HG02870 (cell line): Measurements from ENCODE around the gene ST3GAL4.
A peak's percentile ranks its signal among the peaks of the same experiment; 100 is the strongest.
"Not testable (repeated sequence)": the region's sequence is repeated elsewhere in the genome, so short reads cannot be mapped to it uniquely, and the experiment has no call there.

Experiments
- ATAC-seq: cut with Tn5 transposase; IDR thresholded peaks from one replicate; pipeline ENCODE4 v1.9.1; 2021; ENCODE audit warnings: mild to moderate bottlenecking, moderate library complexity; ENCODE audit not compliant: unreplicated experiment

Gene ST3GAL4, protein sequence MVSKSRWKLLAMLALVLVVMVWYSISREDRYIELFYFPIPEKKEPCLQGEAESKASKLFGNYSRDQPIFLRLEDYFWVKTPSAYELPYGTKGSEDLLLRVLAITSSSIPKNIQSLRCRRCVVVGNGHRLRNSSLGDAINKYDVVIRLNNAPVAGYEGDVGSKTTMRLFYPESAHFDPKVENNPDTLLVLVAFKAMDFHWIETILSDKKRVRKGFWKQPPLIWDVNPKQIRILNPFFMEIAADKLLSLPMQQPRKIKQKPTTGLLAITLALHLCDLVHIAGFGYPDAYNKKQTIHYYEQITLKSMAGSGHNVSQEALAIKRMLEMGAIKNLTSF

DNA sequence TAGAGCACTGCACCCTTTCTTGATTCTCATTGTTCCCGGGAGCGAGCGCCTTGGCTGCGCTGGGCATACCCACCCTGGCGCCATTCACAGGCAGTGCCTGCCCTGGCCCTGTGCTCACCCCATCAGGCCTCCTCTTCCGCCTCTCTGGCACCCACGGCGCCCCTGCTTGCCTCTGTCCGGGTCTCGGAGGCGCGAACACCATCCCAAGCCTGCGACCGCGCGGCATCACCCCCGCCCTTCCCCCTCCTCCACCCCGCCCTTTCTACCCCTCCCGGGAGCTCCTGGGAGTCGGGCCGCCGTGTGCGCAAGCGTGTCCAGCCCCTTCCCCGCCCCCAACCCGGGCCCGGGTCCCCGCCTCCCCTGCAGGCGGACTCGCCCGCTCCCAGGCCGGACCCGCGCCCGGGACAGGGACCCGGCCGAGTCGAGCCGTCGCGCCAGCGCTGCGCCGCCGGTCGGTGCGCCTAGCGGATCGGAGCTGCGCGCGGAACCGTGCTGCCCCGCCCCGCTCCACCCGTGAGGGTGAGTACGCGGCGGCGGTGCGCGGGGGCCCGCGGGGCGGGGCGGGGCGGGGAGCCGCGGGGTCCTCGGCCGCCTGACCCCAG lies at the start of gene ST3GAL4:
Gene ST3GAL4, plus strand, starts transcription at position 363 of the 602 bp plus-strand sequence. CDS start 50,470 bp downstream, outside the sequence.
- peak; percentile 60 for ATAC-seq

GRCh38 chr11:126305699-126306098 lies 49.8 kb upstream of the ST3GAL4 start:
- ATAC-seq = peak; percentile 60

- no peak for ATAC-seq
These were observed 47.8 kb upstream of the ST3GAL4 start for GRCh38 chr11:126307706-126308105.

DNA sequence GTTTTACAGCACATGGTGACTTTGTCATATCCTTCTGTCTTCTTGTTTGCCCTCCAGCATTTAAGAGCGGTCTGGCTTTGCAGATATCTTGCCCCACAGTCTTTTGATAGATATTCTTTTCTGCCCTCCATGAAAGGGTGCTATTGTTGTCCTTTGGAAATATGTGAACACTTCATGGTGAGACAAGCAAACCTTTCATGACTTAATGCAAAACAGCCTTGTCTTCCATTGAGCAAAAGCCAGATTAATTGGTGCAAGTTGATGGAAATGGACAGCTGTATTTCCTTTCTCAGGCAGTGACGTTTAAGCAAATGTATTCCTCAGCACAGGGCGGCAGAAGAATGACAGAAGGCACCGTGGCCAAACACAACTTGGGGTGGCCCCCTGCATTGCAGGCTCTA lies 47.2 kb upstream of the ST3GAL4 start:
- no peak for ATAC-seq

DNA sequence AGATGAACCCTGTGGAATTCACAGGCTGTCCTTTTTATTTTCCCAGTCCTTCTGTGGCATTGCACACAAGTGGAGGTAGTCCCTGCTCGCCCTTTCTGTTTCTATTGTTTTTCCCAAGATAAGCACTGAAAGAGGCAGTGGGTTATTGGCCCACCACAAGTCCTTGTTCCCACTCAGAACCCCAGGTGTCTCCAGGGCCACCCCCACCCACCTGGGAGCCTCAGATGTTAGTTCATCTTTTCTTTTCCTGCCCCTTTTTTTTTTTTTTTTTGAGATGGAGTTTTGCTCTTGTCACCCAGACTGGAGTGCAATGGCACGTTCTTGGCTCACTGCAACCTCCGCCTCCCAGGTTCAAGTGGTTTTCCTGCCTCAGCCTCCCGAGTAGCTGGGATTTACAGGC lies 46.7 kb upstream of the ST3GAL4 start:
- ATAC-seq = not testable (repeated sequence)

- ATAC-seq = no peak
These were observed 45.1 kb upstream of the ST3GAL4 start for GRCh38 chr11:126310200-126310991.

DNA sequence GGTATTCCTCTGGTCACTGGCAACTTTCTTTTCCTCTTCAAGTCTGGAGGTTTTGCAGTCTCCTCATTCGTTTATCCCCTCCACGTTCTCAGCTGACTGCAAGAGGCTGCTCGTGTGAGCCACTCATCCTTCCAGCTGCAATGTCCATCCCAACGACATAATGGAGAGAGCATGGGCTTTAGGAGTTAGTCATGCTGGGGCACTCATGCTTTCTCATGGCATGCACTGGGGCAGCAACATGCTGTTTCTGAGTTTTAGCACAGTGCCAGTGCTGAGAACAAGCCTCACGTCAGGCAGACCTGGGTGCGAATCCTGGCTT lies 44.5 kb upstream of the ST3GAL4 start:
- ATAC-seq = no peak

- peak; percentile 74 for ATAC-seq
These were observed 43.8 kb upstream of the ST3GAL4 start for GRCh38 chr11:126311401-126312291.

- ATAC-seq = no peak
These were observed 42.5 kb upstream of the ST3GAL4 start for GRCh38 chr11:126312961-126313360.

- ATAC-seq = no peak
These were observed 41.7 kb upstream of the ST3GAL4 start for GRCh38 chr11:126313826-126314225.

GRCh38 chr11:126317432-126317755 lies 38.1 kb upstream of the ST3GAL4 start:
- no peak for ATAC-seq

DNA sequence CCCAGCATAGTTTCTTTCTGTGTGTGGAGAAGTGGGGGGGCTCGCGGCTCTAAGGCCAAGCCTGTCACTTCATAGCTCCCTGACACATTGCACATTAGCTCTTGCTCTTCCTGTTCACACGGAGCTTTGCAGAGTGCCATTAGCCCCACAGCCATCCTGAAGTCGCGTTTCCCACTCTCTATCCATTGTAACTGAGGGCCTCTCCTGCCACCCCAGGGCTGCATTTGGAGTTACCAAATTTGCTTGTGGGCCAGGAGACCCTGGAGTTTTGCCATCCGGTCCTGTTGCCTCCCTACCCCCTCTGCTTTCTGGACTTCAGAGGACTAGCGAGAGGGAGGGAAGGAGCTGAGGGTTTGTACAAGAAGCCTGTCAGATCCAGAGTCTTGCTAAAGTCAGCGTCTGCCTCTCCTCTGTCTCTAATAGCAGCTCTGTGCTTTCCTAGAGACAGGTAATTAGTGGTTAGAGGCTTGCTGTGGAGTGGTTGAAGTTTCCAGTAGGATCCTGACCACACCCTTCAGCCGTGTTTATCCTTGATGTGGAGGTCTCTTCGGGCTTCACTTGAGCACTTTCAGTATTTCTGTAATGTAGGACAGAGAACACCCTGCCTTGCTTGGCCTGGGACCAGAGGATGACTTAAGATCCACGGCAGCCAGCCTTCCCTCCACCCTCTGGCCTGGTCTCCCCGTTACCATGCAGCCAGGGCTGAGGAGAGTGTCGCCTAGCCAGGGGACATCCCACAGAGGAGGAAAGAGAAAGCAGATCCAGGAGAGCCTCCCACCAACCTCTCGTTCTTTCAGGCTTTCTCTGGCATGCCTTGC lies 37.5 kb upstream of the ST3GAL4 start:
- peak; percentile 21 for ATAC-seq

DNA sequence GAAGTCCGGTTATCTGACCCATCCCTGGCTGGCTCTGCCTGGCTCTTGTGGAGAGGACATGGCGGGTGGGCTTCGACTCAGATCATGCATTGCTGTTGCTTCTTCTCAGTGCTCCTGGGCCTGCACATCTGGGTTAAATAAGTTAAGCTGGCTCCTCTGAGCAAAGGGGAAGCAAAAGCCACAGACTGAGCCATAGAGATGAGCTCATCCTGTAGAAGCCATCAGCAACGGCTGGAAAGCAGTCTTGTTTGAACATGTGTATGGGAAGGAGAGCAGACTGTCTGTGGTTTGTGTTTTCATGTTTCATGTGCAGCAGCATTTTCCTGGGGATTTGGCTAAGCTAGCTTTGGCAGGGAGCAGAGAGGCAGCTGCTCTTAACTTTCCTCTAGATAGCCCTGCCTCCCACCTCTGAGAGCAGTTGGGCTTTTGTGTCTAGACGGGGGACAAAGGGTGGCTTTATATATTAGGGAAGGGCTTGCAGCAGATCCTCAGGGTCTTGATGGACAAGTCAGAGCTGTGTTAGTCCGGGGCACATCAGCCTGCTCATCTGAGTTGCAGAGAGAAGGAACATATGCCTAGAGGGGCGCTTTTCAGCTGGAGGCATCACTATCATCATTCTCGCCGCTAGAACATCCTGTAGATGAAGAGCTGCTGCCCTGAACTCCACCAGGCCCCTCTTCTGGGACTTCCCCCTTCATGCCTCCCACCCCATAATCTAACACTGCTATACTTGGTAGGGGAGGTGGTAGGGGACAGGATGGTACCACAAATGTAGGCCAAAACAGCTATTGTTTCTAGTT lies 36.7 kb upstream of the ST3GAL4 start:
- peak; percentile 86 for ATAC-seq

- no peak for ATAC-seq
These were observed 36.1 kb upstream of the ST3GAL4 start for GRCh38 chr11:126319374-126319740.

- no peak for ATAC-seq
These were observed 32.5 kb upstream of the ST3GAL4 start for GRCh38 chr11:126322996-126323395.

DNA sequence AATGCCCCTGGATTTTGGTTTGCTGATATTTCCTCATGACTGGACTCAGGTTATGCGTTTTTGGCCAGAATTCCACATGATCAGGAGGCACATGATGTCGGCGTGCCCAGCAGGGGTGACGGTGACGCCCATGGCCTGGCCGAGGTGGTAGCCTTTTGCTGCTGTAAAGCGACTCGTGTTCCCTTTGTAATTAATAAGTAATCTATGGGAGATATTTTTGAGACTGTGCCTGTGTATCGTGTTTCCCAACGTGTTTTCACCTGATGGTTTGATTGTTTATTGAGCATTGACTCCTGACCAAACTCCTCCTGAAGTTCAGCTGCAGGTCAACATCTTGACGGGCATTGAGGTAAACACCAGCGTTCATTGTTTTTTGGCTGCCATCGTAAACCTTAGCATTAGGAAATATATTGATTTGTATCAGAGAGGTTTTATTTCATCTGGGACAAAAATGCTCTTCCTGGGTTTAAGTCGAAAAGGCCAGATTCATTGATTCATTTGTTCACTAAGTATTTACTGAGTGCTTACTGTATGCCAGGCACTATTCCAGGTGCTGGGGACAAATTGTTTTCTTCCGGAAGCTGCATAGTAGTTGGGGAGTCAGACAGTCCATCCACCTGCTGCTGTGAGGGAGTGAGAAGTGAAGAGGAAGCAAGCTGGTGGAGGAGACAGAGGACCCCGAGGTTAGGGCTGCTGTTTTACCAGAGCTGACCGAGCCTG lies 28.0 kb upstream of the ST3GAL4 start:
- no peak for ATAC-seq

- no peak for ATAC-seq
These were observed 27.5 kb upstream of the ST3GAL4 start for GRCh38 chr11:126328001-126328390.

- no peak for ATAC-seq
These were observed 27.0 kb upstream of the ST3GAL4 start for GRCh38 chr11:126328444-126328843.
